Ishikawa (cell line): ENCODE results near the gene WDHD1.

ENCODE experiments used
- CREB1 ChIP-seq: IDR thresholded peaks from 2 replicates; pipeline ENCODE4 v1.6.1; 2012; ENCODE audit warnings: low read depth
- EGR1 ChIP-seq: IDR thresholded peaks from 2 replicates; pipeline ENCODE4 v1.6.1; 2012
- EP300 ChIP-seq: IDR thresholded peaks from 2 replicates; pipeline ENCODE4 v1.6.1; 2012; ENCODE audit warnings: borderline replicate concordance
- RAD21 ChIP-seq: IDR thresholded peaks from 2 replicates; pipeline ENCODE4 v1.6.1; 2012; ENCODE audit warnings: low read depth
- TAF1 ChIP-seq: IDR thresholded peaks from 2 replicates; pipeline ENCODE4 v1.6.1; 2012; ENCODE audit warnings: low read depth, mild to moderate bottlenecking
- TCF12 ChIP-seq: IDR thresholded peaks from 2 replicates; pipeline ENCODE4 v1.6.1; 2012; ENCODE audit warnings: low read depth
- TEAD4 ChIP-seq: IDR thresholded peaks from 2 replicates; pipeline ENCODE4 v1.6.1; 2012
- YY1 ChIP-seq: IDR thresholded peaks from 2 replicates; pipeline ENCODE4 v1.6.1; 2012; ENCODE audit warnings: low read depth
- ZBTB7A ChIP-seq: IDR thresholded peaks from 2 replicates; pipeline ENCODE4 v1.6.1; 2012; ENCODE audit warnings: low read depth
- TF ChIP-seq, protein P1 (sequence below): IDR thresholded peaks from 2 replicates; pipeline ENCODE4 v1.6.1; 2012
- TF ChIP-seq, protein P2 (sequence below): IDR thresholded peaks from 2 replicates; pipeline ENCODE4 v1.6.1; 2012

DNA sequence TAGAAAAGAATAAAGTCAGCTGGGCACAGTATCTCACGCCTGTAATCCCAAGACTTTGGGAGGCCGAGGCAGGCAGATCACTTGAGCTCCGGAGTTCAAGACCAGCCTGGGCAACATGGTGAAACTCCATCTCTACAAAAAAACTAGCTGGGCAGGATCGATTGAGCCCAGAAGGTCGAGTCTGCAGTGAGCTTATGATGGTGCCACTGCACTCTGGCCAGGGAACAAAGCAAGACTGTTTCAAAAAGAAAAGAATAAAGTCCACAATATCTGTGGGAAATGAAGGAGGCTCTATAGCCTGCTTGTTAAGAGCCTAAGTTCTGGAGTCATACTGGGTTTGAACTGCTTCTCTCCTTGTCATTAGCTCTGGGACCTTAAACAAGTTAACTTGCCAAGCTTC, 32.4 kb upstream of the WDHD1 start:
- TF ChIP-seq CREB1 (no peak), ZBTB7A (no peak), EGR1 (no peak), TAF1 (no peak), TCF12 (no peak), EP300 (no peak), YY1 (no peak), RAD21 (no peak), TEAD4 (no peak)
- TF ChIP-seq, protein P1, sequence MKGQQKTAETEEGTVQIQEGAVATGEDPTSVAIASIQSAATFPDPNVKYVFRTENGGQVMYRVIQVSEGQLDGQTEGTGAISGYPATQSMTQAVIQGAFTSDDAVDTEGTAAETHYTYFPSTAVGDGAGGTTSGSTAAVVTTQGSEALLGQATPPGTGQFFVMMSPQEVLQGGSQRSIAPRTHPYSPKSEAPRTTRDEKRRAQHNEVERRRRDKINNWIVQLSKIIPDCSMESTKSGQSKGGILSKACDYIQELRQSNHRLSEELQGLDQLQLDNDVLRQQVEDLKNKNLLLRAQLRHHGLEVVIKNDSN: no peak
- TF ChIP-seq, protein P2, sequence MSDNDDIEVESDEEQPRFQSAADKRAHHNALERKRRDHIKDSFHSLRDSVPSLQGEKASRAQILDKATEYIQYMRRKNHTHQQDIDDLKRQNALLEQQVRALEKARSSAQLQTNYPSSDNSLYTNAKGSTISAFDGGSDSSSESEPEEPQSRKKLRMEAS: no peak
